Astrocyte (in vitro differentiated cells and primary cell): Measurements from ENCODE around the gene TMCC1. TPM values are rescaled to one million over a fixed set of nuclear protein-coding genes. Genes with fewer than 3 reads are reported as not detected.

ENCODE experiments used
- DNase-seq: peaks from one replicate; pipeline ENCODE4 v3.0.0-alpha.2; 2010; ENCODE audit warnings: low read depth
- FAIRE-seq: peaks from 2 replicates; lab custom pipeline; 2011; peaks lifted over from hg19 to GRCh38; lab: Jason Lieb, UNC
- H2AFZ ChIP-seq: 2 replicates; pipeline ENCODE4 v1.6.0; 2012; ENCODE audit warnings: low read depth, low read length, inconsistent platforms
- H3K27ac ChIP-seq: 2 replicates; pipeline ENCODE4 v1.5.1; 2011; ENCODE audit warnings: low read depth, low read length, inconsistent platforms
- H3K27me3 ChIP-seq: 2 replicates; pipeline ENCODE4 v1.6.0; 2011; ENCODE audit warnings: low read length, inconsistent platforms; ENCODE audit not compliant: insufficient read depth
- H3K36me3 ChIP-seq: 2 replicates; pipeline ENCODE4 v1.5.1; 2011; ENCODE audit warnings: low read length, inconsistent platforms; ENCODE audit not compliant: insufficient read depth
- H3K4me1 ChIP-seq: 2 replicates; pipeline ENCODE4 v1.5.1; 2011; ENCODE audit warnings: low read length, inconsistent platforms; ENCODE audit not compliant: insufficient read depth
- H3K4me2 ChIP-seq: 2 replicates; pipeline ENCODE4 v1.6.0; 2012; ENCODE audit warnings: low read length, inconsistent platforms
- H3K4me3 ChIP-seq: 2 replicates; pipeline ENCODE4 v1.5.1; 2011; ENCODE audit warnings: low read depth, mild to moderate bottlenecking, low read length, inconsistent platforms; ENCODE audit not compliant: insufficient read depth
- H3K79me2 ChIP-seq: 2 replicates; pipeline ENCODE4 v1.6.0; 2012; ENCODE audit warnings: mild to moderate bottlenecking, low read length, inconsistent platforms; ENCODE audit not compliant: insufficient read depth
- H3K9ac ChIP-seq: 2 replicates; pipeline ENCODE4 v1.6.0; 2012; ENCODE audit warnings: mild to moderate bottlenecking, low read length, inconsistent platforms
- H3K9me3 ChIP-seq: 2 replicates; pipeline ENCODE4 v1.5.1; 2012; ENCODE audit warnings: low read depth, mild to moderate bottlenecking, low read length, inconsistent platforms; ENCODE audit not compliant: insufficient read depth
- H4K20me1 ChIP-seq: 2 replicates; pipeline ENCODE4 v1.6.0; 2012; ENCODE audit warnings: low read length, inconsistent platforms; ENCODE audit not compliant: insufficient read depth
- H3K27ac Mint-ChIP-seq: one replicate; pipeline ENCODE4 v1.8.0; 2021; ENCODE audit warnings: mild to moderate bottlenecking, mixed read lengths; ENCODE audit not compliant: unreplicated experiment
- H3K27me3 Mint-ChIP-seq: one replicate; pipeline ENCODE4 v1.8.0; 2021; ENCODE audit warnings: low read depth, mixed read lengths; ENCODE audit not compliant: unreplicated experiment
- H3K36me3 Mint-ChIP-seq: one replicate; pipeline ENCODE4 v1.8.0; 2021; ENCODE audit warnings: low read depth, mixed read lengths; ENCODE audit not compliant: unreplicated experiment
- H3K4me1 Mint-ChIP-seq: one replicate; pipeline ENCODE4 v1.8.0; 2021; ENCODE audit warnings: low read depth, mixed read lengths; ENCODE audit not compliant: unreplicated experiment
- H3K4me3 Mint-ChIP-seq: one replicate; pipeline ENCODE4 v1.8.0; 2021; ENCODE audit warnings: mild to moderate bottlenecking, moderate library complexity, mixed read lengths; ENCODE audit not compliant: unreplicated experiment
- H3K9me3 Mint-ChIP-seq: one replicate; pipeline ENCODE4 v1.8.0; 2021; ENCODE audit warnings: mild to moderate bottlenecking, mixed read lengths; ENCODE audit not compliant: unreplicated experiment
- EZH2 ChIP-seq: IDR thresholded peaks from 2 replicates; pipeline ENCODE4 v1.6.1; 2012; ENCODE audit warnings: mild to moderate bottlenecking, low read length, inconsistent platforms; ENCODE audit not compliant: insufficient read depth
- total RNA-seq: library from RNA; stranded (reverse); gene quantifications from 2 replicates; pipeline ENCODE4 v1.2.1, GENCODE V29; 2021
- TF ChIP-seq, protein P1 (sequence below): IDR thresholded peaks from 2 replicates; pipeline ENCODE4 v1.5.1; 2011; ENCODE audit warnings: low read depth, mild to moderate bottlenecking, inconsistent platforms, low read length, moderate library complexity; ENCODE audit not compliant: insufficient read depth

Gene TMCC1
- total RNA-seq, 1 donor from 2014 or later = 37.9 TPM

DNA sequence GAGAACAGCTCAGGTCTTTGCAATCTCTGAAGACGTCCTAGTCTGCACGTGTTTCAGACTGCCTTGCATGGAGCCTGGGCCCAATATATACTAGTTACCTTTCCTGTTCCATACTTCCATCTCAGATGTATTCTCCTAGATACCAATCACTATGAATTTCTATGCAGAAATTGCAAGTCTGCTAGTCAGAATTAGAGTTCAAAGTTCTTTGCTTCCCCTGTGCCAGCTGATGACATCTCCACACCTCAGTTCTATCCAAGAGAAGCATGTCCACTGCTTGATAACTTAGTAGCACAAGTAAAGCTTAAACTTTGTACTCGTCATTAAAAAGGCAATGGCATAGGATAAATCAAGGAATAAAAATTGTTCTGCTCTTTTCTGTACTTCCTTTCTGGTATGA lies 153.4 kb downstream of the TMCC1 start:
- FAIRE-seq = no peak
- no peaks in the 10 kb centered on the region for H3K4me1 ChIP-seq
- peaks cover 9% of the 10 kb centered on the region for H3K79me2 ChIP-seq
- peaks cover 4% of the 10 kb centered on the region for H4K20me1 ChIP-seq
- Mint-ChIP-seq H3K36me3 (peaks cover 4% of the 10 kb centered on the region), H3K4me1 (peaks cover 5% of the 10 kb centered on the region), H3K27me3 (no peaks in the 10 kb centered on the region), H3K4me3 (no peak overlapping the region), H3K9me3 (no peaks in the 10 kb centered on the region), H3K27ac (no peak overlapping the region)
- no peak overlapping the region for H3K4me2 ChIP-seq
- DNase-seq = no peak
- no peak overlapping the region for H3K4me3 ChIP-seq
- no peaks in the 10 kb centered on the region for H3K27me3 ChIP-seq
- H3K9ac ChIP-seq = no peak overlapping the region
- no peak overlapping the region for H2AFZ ChIP-seq
- no peaks in the 10 kb centered on the region for H3K36me3 ChIP-seq
- no peak overlapping the region for H3K27ac ChIP-seq
- TF ChIP-seq, protein P1, sequence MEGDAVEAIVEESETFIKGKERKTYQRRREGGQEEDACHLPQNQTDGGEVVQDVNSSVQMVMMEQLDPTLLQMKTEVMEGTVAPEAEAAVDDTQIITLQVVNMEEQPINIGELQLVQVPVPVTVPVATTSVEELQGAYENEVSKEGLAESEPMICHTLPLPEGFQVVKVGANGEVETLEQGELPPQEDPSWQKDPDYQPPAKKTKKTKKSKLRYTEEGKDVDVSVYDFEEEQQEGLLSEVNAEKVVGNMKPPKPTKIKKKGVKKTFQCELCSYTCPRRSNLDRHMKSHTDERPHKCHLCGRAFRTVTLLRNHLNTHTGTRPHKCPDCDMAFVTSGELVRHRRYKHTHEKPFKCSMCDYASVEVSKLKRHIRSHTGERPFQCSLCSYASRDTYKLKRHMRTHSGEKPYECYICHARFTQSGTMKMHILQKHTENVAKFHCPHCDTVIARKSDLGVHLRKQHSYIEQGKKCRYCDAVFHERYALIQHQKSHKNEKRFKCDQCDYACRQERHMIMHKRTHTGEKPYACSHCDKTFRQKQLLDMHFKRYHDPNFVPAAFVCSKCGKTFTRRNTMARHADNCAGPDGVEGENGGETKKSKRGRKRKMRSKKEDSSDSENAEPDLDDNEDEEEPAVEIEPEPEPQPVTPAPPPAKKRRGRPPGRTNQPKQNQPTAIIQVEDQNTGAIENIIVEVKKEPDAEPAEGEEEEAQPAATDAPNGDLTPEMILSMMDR = no peak
- no peak for TF ChIP-seq EZH2
- no peaks in the 10 kb centered on the region for H3K9me3 ChIP-seq

DNA sequence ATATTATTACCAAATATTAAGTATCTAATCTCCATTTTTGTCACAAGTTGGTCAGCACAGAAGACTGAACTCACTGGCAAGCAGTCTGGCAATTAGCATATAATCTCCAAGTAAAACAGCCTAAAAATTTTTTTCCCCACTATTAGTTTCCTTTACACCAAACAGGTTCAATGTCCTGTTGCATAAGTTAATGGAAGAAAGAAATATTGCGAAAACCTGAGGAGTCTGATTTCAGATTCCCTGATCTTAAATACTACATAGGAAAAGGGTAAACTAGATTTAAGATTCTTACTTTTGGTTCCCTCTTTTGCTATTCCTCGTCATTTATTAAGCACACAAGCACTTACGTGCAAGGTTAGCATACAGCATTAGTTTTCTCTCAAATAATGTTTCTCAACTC lies 153.9 kb downstream of the TMCC1 start:
- DNase-seq (no peak), FAIRE-seq (no peak)
- Mint-ChIP-seq H3K9me3 (no peaks in the 10 kb centered on the region), H3K4me3 (no peak overlapping the region), H3K27me3 (no peaks in the 10 kb centered on the region), H3K27ac (no peak overlapping the region), H3K36me3 (peaks cover 4% of the 10 kb centered on the region), H3K4me1 (peaks cover 2% of the 10 kb centered on the region)
- Histone ChIP-seq H2AFZ (no peak overlapping the region), H3K9me3 (no peaks in the 10 kb centered on the region), H3K4me3 (no peak overlapping the region), H3K4me1 (no peaks in the 10 kb centered on the region), H3K27me3 (no peaks in the 10 kb centered on the region), H4K20me1 (peaks cover 4% of the 10 kb centered on the region), H3K79me2 (peaks cover 9% of the 10 kb centered on the region), H3K36me3 (no peaks in the 10 kb centered on the region), H3K4me2 (no peak overlapping the region), H3K9ac (no peak overlapping the region), H3K27ac (no peak overlapping the region)
- no peak for TF ChIP-seq EZH2
- TF ChIP-seq, protein P1 = no peak

DNA sequence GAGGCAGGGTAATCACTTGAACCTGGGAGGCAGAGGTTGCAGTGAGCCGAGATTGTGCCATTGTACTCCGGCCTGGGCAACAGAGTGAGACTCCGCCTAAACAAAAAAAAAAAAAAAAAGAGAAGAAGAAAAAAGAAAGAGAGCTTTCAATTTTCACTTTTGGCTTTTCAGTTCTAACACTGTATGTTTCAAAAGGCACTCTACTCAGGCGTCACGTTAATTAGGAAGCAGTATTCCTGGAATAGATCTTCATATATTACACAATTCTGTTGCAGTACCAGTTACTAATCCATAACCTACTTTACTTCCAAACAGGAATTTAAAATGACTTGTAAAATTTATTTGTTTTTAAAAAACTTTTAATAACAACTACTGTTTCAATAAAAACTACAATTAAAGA lies 155.3 kb downstream of the TMCC1 start:
- no peaks in the 10 kb centered on the region for H3K36me3 ChIP-seq
- no peak for DNase-seq
- Mint-ChIP-seq H3K4me1 (peaks cover 2% of the 10 kb centered on the region), H3K9me3 (no peaks in the 10 kb centered on the region), H3K27me3 (no peaks in the 10 kb centered on the region), H3K36me3 (peaks cover 4% of the 10 kb centered on the region), H3K27ac (no peak overlapping the region), H3K4me3 (no peak overlapping the region)
- no peaks in the 10 kb centered on the region for H3K4me1 ChIP-seq
- H3K9ac ChIP-seq = no peak overlapping the region
- TF ChIP-seq, protein P1 = no peak
- no peak for TF ChIP-seq EZH2
- no peak overlapping the region for H3K27ac ChIP-seq
- FAIRE-seq = no peak
- no peak overlapping the region for H3K4me3 ChIP-seq
- peaks cover 4% of the 10 kb centered on the region for H4K20me1 ChIP-seq
- no peaks in the 10 kb centered on the region for H3K27me3 ChIP-seq
- H3K79me2 ChIP-seq = peaks cover 7% of the 10 kb centered on the region
- H2AFZ ChIP-seq = no peak overlapping the region
- H3K4me2 ChIP-seq = no peak overlapping the region
- no peaks in the 10 kb centered on the region for H3K9me3 ChIP-seq
